ENCODE results near the gene SETD2.

SETD2 gene

GRCh38 chr3:47000922-47001730 lies 162.8 kb downstream of the SETD2 start:
- Histone ChIP-seq H3K4me3 (ENCODE audit: low read depth, low read length) (no peak overlapping the region), H3K27ac (no peak overlapping the region), H3K27me3 (replicated peaks) (no peaks in the 10 kb centered on the region), H3K36me3 (replicated peaks) (peaks cover 11% of the 10 kb centered on the region)
- no peak for TF ChIP-seq CTCF (IDR thresholded peaks at IDR 0.05; ENCODE audit: low read depth, low read length, missing control alignments)
- in situ Hi-C loops (cut with HindIII; ENCODE audit: low pct_ligation_motif_present, low sequenced_read_pairs) = no loop called here
- DNase-seq = no peak

DNA sequence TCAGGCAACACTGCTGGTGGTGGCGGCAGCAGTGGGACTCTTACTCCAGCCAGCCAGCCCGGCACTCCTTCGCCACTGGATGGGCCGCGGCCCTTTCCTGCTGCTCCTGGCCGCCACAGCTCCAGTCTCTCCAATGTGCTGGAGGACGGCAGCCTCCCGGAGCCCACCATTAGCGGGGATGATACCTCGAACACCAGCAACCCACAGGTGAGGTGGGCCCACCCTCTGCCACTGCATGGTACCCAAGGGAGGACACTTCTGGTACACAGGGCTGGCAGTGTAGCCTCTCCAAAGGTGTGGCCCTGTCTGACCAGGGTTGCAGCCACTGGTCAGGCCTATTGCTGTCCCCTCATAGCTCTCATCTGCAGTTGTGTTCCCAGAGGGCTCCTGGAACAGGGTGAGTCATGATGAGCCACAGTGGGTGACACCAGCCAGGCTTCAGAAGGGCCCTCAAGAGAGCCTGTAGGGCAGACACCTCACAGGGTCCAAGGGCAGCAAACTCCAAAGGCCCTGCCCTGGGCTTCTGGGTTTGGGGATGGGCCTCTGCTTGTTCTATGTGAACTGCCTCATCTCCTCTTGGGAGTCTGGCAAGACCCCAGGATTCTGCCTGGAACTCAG lies 163.6 kb downstream of the SETD2 start:
- H3K27ac ChIP-seq = no peak overlapping the region
- H3K4me3 ChIP-seq (ENCODE audit: low read depth, low read length) = no peak overlapping the region
- H3K36me3 ChIP-seq (replicated peaks) = peaks cover 11% of the 10 kb centered on the region
- no peaks in the 10 kb centered on the region for H3K27me3 ChIP-seq (replicated peaks)
- no peak for TF ChIP-seq CTCF (IDR thresholded peaks at IDR 0.05; ENCODE audit: low read depth, low read length, missing control alignments)
- in situ Hi-C loops (cut with HindIII; ENCODE audit: low pct_ligation_motif_present, low sequenced_read_pairs) = no loop called here
- DNase-seq = peak; percentile 13

DNA sequence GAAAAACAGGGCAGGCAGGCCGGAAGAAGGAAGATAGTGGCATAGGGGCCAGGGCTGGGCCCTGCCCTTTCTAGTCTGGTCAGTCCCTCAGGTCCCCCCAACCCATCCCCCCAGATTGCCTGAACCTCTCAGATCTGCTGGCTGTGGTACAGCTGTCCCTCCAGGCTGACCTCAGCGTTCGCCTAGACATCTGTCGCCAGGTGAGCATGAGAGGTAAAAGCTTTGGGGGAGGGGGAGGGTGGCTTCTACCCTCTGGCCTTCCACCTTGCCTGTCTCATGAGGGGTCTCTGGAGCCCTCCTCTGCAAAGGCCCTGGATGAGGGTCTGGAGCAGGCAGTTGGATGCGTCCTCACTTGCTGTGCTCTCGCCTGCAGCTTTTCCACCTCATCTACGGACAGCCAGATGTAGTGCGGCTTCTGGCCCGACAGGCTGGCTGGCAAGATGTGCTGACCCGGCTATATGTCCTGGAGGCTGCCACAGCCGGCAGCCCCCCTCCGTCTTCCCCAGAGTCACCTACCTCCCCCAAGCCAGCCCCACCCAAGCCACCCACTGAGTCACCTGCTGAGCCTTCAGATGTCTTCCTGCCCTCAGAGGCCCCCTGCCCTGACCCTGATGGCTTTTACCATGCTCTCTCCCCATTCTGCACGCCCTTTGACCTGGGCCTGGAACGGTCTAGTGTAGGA lies 164.3 kb downstream of the SETD2 start:
- in situ Hi-C loops (cut with HindIII; ENCODE audit: low pct_ligation_motif_present, low sequenced_read_pairs) = no loop called here
- Histone ChIP-seq H3K27me3 (replicated peaks) (no peaks in the 10 kb centered on the region), H3K27ac (no peak overlapping the region), H3K36me3 (replicated peaks) (peaks cover 11% of the 10 kb centered on the region), H3K4me3 (ENCODE audit: low read depth, low read length) (no peak overlapping the region)
- no peak for DNase-seq
- no peak for TF ChIP-seq CTCF (IDR thresholded peaks at IDR 0.05; ENCODE audit: low read depth, low read length, missing control alignments)

- in situ Hi-C loops (cut with HindIII; ENCODE audit: low pct_ligation_motif_present, low sequenced_read_pairs) = no loop called here
Measured at GRCh38 chr3:46998852-46999515, 164.9 kb downstream of the SETD2 start.

More at GRCh38 chr3:46998852-46999515, 164.9 kb downstream of the SETD2 start:
- H3K36me3 ChIP-seq (replicated peaks) = peaks cover 9% of the 10 kb centered on the region
- H3K4me3 ChIP-seq (ENCODE audit: low read depth, low read length) = no peak overlapping the region
- DNase-seq = no peak
- TF ChIP-seq CTCF (IDR thresholded peaks at IDR 0.05; ENCODE audit: low read depth, low read length, missing control alignments) = no peak
- H3K27me3 ChIP-seq (replicated peaks) = no peaks in the 10 kb centered on the region
- H3K27ac ChIP-seq = no peak overlapping the region
